NCI-H1417 (cell line): ENCODE results near the gene IL36RN.
A peak's percentile ranks its signal among the peaks of the same experiment; 100 is the strongest.
"Not testable (repeated sequence)": the region's sequence is repeated elsewhere in the genome, so short reads cannot be mapped to it uniquely, and the experiment has no call there.

Source experiments
- DNase-seq, 3 experiments: peaks; one replicate each; lab custom pipeline; 2025; lab: John Stamatoyannopoulos, UW

IL36RN gene

DNA sequence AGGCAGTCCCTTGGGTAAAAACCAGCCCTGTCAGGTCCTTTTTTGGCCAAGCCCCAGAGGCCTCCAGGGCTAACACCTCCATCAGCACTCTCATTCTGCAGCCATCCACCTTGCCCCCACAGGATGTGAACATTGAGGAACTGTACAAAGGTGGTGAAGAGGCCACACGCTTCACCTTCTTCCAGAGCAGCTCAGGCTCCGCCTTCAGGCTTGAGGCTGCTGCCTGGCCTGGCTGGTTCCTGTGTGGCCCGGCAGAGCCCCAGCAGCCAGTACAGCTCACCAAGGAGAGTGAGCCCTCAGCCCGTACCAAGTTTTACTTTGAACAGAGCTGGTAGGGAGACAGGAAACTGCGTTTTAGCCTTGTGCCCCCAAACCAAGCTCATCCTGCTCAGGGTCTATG, 16.0 kb downstream of the IL36RN start:
- DNase-seq: no peak

GRCh38 chr2:113075600-113075999, 16.6 kb downstream of the IL36RN start:
- DNase-seq: no peak

GRCh38 chr2:113076954-113077669, 18.1 kb downstream of the IL36RN start:
- peak in 1 of 3 experiments; percentile 4 for DNase-seq

GRCh38 chr2:113077921-113078320, 18.9 kb downstream of the IL36RN start:
- no peak for DNase-seq

DNA sequence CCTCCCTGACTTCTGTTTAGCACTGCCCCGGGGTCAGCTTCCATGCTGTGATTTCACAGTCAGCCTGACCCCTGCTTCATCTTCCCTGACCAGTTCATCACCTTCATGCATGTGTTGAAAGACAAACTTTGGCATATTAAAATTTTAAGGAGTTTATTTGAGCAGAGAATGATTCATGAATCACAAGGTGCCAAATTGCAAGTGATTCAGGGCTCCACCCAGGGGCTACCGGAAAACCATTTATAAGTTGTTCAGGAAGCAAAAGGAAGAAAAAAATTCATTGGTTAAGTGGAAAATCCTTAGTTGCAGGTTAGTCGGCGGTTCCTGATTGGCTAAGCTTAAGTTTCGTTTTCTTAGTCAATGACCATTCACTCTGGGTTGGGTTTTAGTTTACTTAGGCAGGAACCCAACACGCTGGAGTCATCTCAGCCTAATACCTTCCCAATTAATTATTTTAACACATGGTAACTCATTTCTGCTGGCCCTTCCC, 19.4 kb downstream of the IL36RN start:
- DNase-seq: no peak

DNA sequence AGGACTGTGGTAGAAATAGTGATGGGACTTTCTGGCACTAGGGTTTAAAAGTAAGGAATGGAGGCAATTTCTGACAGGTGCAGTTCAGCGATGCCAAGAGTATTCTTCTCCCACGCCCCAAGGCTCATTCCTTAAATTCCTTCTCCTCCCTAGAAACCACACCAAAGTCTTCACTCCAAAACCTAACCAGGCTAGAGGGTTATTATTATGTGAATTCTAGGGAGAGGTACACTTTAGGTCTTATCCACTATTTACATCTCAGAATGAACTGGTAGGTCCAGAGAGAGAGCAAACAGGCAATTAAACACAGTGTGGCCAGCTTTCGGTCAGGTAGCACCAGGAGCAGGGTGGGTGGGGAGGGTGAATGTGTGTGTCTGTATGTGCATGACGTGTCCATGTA, 20.1 kb downstream of the IL36RN start:
- no peak for DNase-seq

GRCh38 chr2:113080134-113080533, 21.1 kb downstream of the IL36RN start:
- DNase-seq: peak; percentile 2 to 45 (median 6)

DNA sequence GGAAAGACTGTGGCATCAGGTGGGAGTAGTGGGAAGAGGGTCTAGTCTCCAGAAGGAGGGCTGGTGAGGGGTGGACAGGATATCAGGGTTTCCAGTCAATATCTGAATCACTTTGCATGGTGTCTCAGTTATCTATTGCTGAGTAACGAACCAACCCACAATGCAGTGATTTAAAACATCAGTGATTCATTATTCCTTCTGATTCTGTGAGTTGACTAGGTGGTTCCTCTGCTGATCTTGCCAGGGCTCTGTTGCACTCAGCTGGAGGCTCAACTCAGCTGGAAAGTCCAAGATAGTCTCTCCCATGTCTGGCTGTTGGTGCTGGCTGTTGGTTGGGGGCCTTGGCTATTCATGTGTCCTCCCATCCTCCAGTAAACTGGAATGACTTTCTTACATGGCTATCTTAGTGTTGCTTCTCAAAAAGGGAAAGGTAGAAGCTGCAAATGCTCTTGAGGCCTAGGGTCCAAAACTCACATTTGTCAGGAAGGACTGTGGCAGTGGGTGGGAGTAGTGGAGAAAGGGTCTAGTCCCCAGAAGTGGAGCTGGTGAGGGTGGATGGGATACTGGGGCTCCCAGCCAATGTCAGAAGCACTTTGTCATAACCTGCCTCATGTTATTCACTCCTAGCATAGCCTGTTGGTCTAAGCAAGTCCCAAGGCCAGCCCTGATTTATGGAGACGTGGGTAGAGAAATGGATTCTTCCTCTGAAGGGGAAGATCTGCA, 22.7 kb downstream of the IL36RN start:
- DNase-seq: no peak

DNA sequence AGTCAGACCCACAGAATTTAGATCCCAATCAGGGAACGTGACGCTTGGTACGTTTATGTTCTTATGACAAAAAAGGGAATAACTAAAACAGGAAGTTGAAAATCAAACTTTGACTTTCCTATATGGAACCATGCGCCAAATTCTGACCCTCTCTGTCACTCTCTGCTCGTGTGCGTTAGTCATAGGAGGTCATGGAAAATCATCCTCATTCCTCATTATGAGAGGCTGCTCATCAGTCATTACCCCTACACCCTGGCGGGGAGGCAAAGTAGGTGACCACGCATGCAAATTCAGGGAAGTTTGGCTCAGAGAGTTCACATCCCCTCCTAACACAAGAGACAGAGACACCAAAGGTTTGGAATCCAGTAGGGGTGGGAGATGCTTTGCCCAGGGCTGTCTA, 24.3 kb downstream of the IL36RN start:
- DNase-seq: no peak

DNA sequence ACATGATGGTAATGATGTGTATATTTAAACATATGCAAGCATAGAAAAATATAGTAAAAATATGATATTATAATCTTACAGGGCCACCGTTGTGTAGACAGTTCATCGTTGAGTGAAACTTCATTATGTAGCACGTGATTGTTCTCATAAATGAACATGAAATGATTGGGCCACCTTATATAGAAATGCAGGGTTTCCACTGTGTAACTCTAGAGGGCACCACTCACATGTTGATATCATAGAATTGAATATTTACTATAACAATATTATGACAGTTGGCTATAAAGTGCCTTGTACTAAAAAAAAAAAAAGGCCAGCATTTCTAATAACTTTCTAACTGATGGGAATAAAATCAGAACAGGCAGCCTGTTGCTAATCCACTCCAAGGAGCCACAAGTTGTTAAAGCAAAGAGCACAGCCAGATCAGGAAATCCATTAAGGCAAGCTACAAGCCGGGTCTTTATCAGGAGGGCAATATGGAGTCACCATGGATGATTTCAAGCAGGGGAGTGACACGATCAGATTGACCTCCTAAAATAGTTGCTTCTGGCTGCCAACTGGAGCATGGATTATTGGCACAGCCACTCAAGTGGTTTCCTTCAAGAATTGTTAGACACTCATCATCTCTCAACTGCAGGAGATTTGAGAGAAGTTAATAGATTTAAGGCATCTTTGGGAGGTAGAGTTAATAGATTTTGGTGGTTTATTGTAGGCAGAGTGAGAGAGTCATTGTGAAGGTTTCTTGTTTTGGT, 25.4 kb downstream of the IL36RN start:
- DNase-seq: peak in 1 of 3 experiments; percentile 6

DNA sequence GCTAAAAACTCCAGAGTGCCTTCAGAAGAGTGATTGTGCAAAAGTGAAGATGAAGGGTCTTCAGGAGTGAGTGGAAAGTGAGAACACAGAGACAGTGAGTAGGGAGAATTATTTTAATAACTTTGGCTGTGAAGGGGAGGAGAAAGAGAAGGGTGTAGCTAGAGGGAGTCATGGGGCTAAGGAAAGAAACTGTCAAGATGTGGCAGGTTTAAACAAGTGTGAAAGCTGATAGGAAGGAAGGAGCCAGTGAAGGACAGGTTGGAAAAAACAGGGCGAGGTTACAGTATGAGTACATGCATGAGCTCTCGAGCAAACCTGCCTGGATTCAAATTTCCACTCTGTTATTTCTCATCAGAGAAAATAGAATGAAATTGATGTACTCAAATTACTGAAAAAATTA, 26.5 kb downstream of the IL36RN start:
- no peak for DNase-seq

DNA sequence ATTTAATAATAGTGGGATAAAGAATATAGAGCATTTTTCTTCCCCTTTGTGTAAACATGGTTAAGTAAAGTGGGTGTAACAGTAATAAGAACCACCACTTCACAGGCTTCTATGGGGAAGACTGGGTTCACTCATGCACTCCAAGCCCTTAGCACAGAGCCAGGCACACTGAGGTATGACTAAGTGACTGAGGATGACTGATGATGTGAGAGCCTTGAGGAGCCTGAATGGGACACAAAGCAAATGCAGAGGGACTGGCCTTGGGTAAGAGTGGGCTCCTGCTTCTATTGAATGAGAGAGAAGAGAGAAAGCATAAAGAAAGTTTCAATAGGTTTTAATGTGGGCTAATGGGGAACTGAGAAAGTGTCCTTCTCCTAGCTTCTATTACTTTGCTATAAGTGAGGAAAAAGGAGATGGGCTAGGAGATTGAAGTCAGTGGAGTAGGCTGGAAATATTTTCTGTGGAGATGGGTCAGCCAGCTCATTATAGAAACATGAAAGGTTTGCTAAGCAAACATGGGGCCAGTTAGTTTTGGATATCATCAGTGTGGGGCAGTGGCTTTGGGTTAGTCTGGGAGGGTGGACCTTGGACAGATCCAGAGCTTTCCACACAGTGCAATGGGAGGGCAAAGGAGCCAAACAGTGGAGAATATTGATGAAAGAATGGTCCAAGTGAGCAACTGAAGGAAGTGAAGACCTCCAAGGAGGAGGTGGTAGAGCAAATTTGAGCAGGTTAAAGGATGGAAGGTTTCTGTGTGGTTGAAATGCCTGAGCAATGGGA, 29.4 kb downstream of the IL36RN start:
- DNase-seq: no peak

DNA sequence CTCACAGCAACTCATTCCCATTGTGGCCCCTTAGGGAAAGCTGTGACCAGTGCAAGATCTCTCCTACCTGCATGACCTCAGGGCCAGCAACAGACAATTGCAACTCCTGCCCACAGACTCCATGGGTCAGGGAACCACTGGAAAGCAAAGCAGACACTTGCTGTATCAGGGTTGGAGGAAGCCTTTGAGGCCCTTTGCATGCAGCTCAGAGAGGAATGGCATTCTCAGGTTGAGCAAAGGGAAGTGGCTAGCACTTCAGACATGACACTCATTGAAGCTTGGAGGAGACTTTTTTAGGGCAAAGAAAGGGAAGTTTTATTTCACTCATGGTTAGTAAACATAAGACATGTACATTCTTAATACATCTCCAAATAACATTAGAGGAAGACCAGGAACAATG, 30.9 kb downstream of the IL36RN start:
- no peak for DNase-seq

DNA sequence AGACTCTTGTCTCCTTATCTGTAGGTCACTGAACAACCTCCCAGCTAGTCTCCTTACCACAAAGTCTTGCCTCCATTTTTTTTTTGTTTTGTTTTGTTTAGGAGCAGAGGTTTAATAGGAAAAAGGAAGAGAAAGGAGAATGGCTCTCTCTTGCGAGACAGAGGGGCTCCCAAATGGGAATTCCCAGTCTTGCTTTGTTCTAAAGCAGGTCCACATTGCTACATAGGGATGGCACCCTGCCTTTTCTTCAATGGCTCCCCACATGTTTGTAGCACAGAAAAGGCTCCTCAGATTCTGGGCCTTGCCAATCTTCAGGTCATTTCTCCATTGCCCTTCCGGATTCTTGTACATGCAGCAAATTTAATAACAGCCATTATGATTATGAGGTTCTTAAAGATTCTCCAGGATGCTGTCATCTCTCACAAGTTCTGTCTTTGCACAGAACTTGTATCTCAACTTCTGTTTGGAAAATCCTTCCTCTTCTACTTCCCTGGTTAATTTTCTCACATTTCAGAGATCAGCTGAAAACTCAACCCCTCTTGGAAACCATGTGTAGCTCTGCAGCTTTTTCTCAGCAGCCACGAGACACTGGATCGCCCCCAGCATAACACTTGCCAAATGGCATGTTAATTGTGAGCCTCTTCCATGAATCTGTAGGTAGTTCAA, 32.4 kb downstream of the IL36RN start:
- DNase-seq: no peak

DNA sequence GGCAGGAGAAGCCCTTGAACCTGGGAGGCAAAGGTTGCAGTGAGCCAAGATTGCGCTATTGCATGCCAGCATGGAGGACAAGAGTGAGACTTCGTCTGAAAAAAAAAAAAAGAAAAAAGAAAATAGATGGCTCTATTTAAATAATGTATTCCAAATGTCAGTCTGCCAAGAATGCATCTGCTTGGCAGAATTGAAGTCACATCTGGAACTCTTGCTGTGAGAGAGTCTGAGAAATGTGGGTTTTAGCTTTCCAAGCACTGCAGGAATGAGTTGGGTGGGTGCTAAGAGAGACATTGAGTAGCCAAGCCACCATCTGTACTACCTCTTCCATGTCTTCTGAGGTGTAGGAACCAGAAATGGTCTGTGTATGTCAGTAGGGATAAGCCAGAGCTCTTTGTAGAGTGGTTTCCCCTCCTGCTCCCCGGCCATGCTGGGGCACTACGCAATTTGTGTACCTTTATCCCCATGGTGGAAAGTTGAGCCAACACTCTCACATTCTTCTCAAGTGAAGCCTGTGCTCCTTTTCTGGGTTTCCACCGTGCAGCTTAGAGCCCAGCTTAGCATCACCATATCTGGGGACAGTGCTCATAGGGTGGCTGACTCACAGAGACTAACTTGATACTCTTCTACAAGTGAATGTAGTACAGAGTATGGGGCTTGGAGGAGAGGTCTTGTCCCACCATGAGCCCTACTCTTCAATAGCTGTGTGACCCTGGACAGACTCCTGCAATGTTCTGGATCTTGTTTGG, 34.0 kb downstream of the IL36RN start:
- no peak for DNase-seq

GRCh38 chr2:113093613-113093977, 34.6 kb downstream of the IL36RN start:
- no peak for DNase-seq

GRCh38 chr2:113096306-113096705, 37.3 kb downstream of the IL36RN start:
- not testable (repeated sequence) for DNase-seq

GRCh38 chr2:113096842-113097618, 38.0 kb downstream of the IL36RN start:
- not testable (repeated sequence) for DNase-seq

GRCh38 chr2:113098041-113098440, 39.0 kb downstream of the IL36RN start:
- DNase-seq: no peak

DNA sequence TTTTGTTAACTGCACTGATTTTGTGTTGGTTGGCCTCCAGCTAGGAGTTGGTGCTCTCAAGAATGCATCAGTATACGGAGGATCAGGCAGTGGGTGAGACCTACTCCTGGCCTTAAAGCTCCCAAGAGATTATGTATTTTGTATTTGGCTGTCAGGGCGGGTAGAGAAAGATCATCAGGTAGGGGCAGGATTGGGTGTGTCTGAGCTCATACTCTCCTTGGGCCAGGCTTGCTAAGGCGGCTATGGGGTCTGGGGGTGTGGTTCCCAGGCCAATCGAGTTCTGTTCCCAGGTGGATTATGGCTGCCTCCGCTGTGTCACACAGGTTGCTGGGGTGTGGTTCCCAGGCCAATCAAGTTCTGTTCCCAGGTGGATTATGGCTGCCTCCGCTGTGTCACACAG, 39.5 kb downstream of the IL36RN start:
- no peak for DNase-seq
